SK-N-SH (cell line): ENCODE results near the gene TNFSF13. TPM values are rescaled to one million over a fixed set of nuclear protein-coding genes. Genes with fewer than 3 reads are reported as not detected.

Experiments used
- CTCF ChIA-PET: fragments of 300-600, 350-600 bp; formaldehyde crosslinking; extraction: SDS; loops from one replicate; lab custom pipeline; 2021; lab: Yijun Ruan, JAX
- POLR2A ChIA-PET: fragments of 350-600 bp; sonication (Branson Sonifier 250); formaldehyde crosslinking; extraction: SDS; loops from one replicate; lab custom pipeline; 2020; ENCODE audit warnings: antibody characterized with exemption, inconsistent platforms; lab: Yijun Ruan, JAX
- DNase-seq: peaks from one replicate; pipeline ENCODE4 v3.0.0; 2012
- H2AFZ ChIP-seq: fragments of 200-600 bp; sonication (generic); 2 replicates; pipeline ENCODE4 v1.8.1; 2016; ENCODE audit warnings: antibody characterized with exemption, mild to moderate bottlenecking, low read depth
- H3F3A ChIP-seq: fragments of 200-600 bp; sonication (generic); replicated peaks from 2 replicates; pipeline ENCODE3; 2016; ENCODE audit warnings: antibody characterized with exemption, mild to moderate bottlenecking; ENCODE audit not compliant: insufficient read depth
- H3K27ac ChIP-seq, 2 experiments: fragments of 200-500 bp in 1 of 2; fragments of 200-600 bp in 1 of 2; sonication (Bioruptor generic) in 1 of 2; sonication (generic), shearing (Covaris generic) in 1 of 2; 2 replicates each; pipeline versions ENCODE4 v1.5.1 to v1.6.1; 2014 to 2016; ENCODE audit warnings: low read depth in 2 of 2, inconsistent platforms in 1 of 2, low read length in 1 of 2, mild to moderate bottlenecking in 1 of 2, mixed read lengths in 1 of 2
- H3K27me3 ChIP-seq: fragments of 200-600 bp; sonication (generic), shearing (Covaris generic); 2 replicates; pipeline ENCODE4 v1.6.1; 2016; ENCODE audit warnings: mixed run types; ENCODE audit not compliant: insufficient read depth
- H3K36me3 ChIP-seq, 2 experiments: fragments of 200-500 bp in 1 of 2; fragments of 200-600 bp in 1 of 2; sonication (Bioruptor generic) in 1 of 2; sonication (generic) in 1 of 2; replicated peaks in 1 of 2; 2 replicates each; pipeline versions ENCODE3 to v1.5.1; 2014 to 2016; ENCODE audit warnings: low read length in 1 of 2, mild to moderate bottlenecking in 1 of 2; ENCODE audit not compliant: insufficient read depth in 2 of 2, control insufficient read depth in 1 of 2
- H3K4me1 ChIP-seq, 2 experiments: fragments of 200-500 bp in 1 of 2; fragments of 200-600 bp in 1 of 2; sonication (Bioruptor generic) in 1 of 2; sonication (generic), shearing (Covaris generic) in 1 of 2; 2 replicates each; pipeline versions ENCODE4 v1.5.1 to v1.6.1; 2014 to 2016; ENCODE audit warnings: low read depth in 1 of 2, low read length in 1 of 2, mixed run types in 1 of 2; ENCODE audit not compliant: insufficient read depth in 2 of 2, control insufficient read depth in 1 of 2
- H3K4me2 ChIP-seq: fragments of 200-600 bp; sonication (generic), shearing (Covaris generic); 2 replicates; pipeline ENCODE4 v1.6.1; 2017; ENCODE audit warnings: mixed run types
- H3K4me3 ChIP-seq, 2 experiments: fragments of 200-500 bp in 1 of 2; fragments of 200-600 bp in 1 of 2; sonication (Bioruptor generic) in 1 of 2; sonication (generic), shearing (Covaris generic) in 1 of 2; 2 replicates each; pipeline versions ENCODE4 v1.5.1 to v1.8.1; 2014 to 2016; ENCODE audit warnings: low read depth in 2 of 2, inconsistent platforms in 1 of 2, low read length in 1 of 2, mild to moderate bottlenecking in 1 of 2, mixed read lengths in 1 of 2, moderate library complexity in 1 of 2
- H3K79me2 ChIP-seq: fragments of 200-600 bp; sonication (generic); 2 replicates; pipeline ENCODE4 v1.8.1; 2017; ENCODE audit warnings: mild to moderate bottlenecking; ENCODE audit not compliant: insufficient read depth
- H3K9ac ChIP-seq: fragments of 200-600 bp; sonication (generic); 2 replicates; pipeline ENCODE4 v1.6.1; 2017; ENCODE audit warnings: mixed run types
- H3K9me2 ChIP-seq: fragments of 200-600 bp; sonication (generic); 2 replicates; pipeline ENCODE4 v1.6.1; 2017; ENCODE audit warnings: mixed run types
- H3K9me3 ChIP-seq: fragments of 200-600 bp; sonication (generic); 2 replicates; pipeline ENCODE4 v1.6.1; 2017; ENCODE audit warnings: mixed run types, mild to moderate bottlenecking, moderate library complexity
- H4K20me1 ChIP-seq: fragments of 200-600 bp; sonication (generic); 2 replicates; pipeline ENCODE4 v1.6.1; 2017; ENCODE audit warnings: mild to moderate bottlenecking, mixed run types; ENCODE audit not compliant: insufficient read depth
- CTCF ChIP-seq: fragments of 200-600 bp; sonication (generic); IDR thresholded peaks from 2 replicates; pipeline ENCODE4 v1.6.1; 2017; ENCODE audit warnings: antibody characterized with exemption, mild to moderate bottlenecking, moderate library complexity
- EP300 ChIP-seq, 2 experiments: IDR thresholded peaks; 2 replicates each; pipeline versions ENCODE4 v1.4.0 to v1.6.1; 2012; ENCODE audit warnings: borderline replicate concordance in 1 of 2, low read depth in 1 of 2, low read length in 1 of 2
- FOXM1 ChIP-seq: IDR thresholded peaks from 2 replicates; pipeline ENCODE4 v1.4.0; 2012; ENCODE audit warnings: low read depth, mild to moderate bottlenecking
- GABPA ChIP-seq: IDR thresholded peaks from 2 replicates; pipeline ENCODE4 v1.4.0; 2012; ENCODE audit warnings: low read depth, mild to moderate bottlenecking
- MAX ChIP-seq: IDR thresholded peaks from 2 replicates; pipeline ENCODE4 v1.4.0; 2012; ENCODE audit warnings: low read depth
- NFIC ChIP-seq: IDR thresholded peaks from 2 replicates; pipeline ENCODE4 v1.4.0; 2012; ENCODE audit warnings: borderline replicate concordance
- POLR2AphosphoS5 ChIP-seq: IDR thresholded peaks from 2 replicates; pipeline ENCODE4 v1.6.1; 2012; ENCODE audit warnings: low read depth, low read length
- RFX5 ChIP-seq: IDR thresholded peaks from 2 replicates; pipeline ENCODE4 v1.6.1; 2012; ENCODE audit warnings: mild to moderate bottlenecking, improper control_type of control experiment, low read length
- SIN3A ChIP-seq: IDR thresholded peaks from 2 replicates; pipeline ENCODE4 v1.6.1; 2012; ENCODE audit warnings: low read depth, mild to moderate bottlenecking, low read length, moderate library complexity, borderline replicate concordance
- SMC3 ChIP-seq: IDR thresholded peaks from 2 replicates; pipeline ENCODE4 v1.6.1; 2012; ENCODE audit warnings: low read depth, low read length, improper control_type of control experiment
- TAF1 ChIP-seq: IDR thresholded peaks from 2 replicates; pipeline ENCODE4 v1.6.1; 2012; ENCODE audit warnings: low read depth, mild to moderate bottlenecking, low read length, moderate library complexity, borderline replicate concordance
- TCF12 ChIP-seq: IDR thresholded peaks from 2 replicates; pipeline ENCODE4 v1.4.0; 2012
- USF2 ChIP-seq: fragments of 150-350 bp; IDR thresholded peaks from 2 replicates; pipeline ENCODE4 v1.6.1; 2017; ENCODE audit warnings: antibody characterized with exemption, low read length, low read depth, borderline replicate concordance
- ZBTB33 ChIP-seq: IDR thresholded peaks from 2 replicates; pipeline ENCODE4 v1.4.0; 2012; ENCODE audit warnings: low read depth, borderline replicate concordance
- WGBS: methylation state at CpG from one replicate; pipeline ENCODE4 v1.1.6; 2017; ENCODE audit warnings: low lambda C conversion rate; 5-methylcytosine and 5-hydroxymethylcytosine counted together
- polyA plus RNA-seq, 3 experiments: library from polyadenylated mRNA; depleted of rRNA; stranded (reverse); fragments of >200 nt; gene quantifications; 2 replicates each; pipeline ENCODE4 v1.2.3, GENCODE V29; 2012

Gene TNFSF13
- polyA plus RNA-seq, 1 of the 3 experiments (the other 2 are of a cell fraction): 2.1 TPM

- H3K4me1 ChIP-seq: peaks cover 1 to 18% of the 10 kb centered on the region in 2 experiments
- H3K27ac ChIP-seq: no peak overlapping the region
- H2AFZ ChIP-seq: no peak overlapping the region
- H3K36me3 ChIP-seq: peaks cover 56 to 58% of the 10 kb centered on the region in 2 experiments
- no peaks in the 10 kb centered on the region for H3K9me2 ChIP-seq
- WGBS: 88% methylated on average over 5 of the region's 5 CpGs
- H4K20me1 ChIP-seq: peaks cover 15% of the 10 kb centered on the region
- no peak overlapping the region for H3K9ac ChIP-seq
- POLR2A ChIA-PET: no interaction called here
- H3K9me3 ChIP-seq: no peaks in the 10 kb centered on the region
- no peaks in the 10 kb centered on the region for H3K27me3 ChIP-seq
- DNase-seq: no peak
- CTCF ChIA-PET: interaction anchor here (0.9 to 5.9 kb wide), 3 partner anchors 9 to 55 kb away, joined by 5 to 40 read pairs (median 5); partner anchors contain the start of gene SENP3
- no peak overlapping the region for H3K4me3 ChIP-seq
- TF ChIP-seq TAF1 (no peak), SMC3 (no peak), CTCF (no peak), TCF12 (no peak)
- no peak overlapping the region for H3K4me2 ChIP-seq
- H3F3A ChIP-seq: peaks cover 35% of the 10 kb centered on the region
- H3K79me2 ChIP-seq: peaks cover 68% of the 10 kb centered on the region
Observed at GRCh38 chr17:7569571-7569970, 11.0 kb downstream of the TNFSF13 start.

- TF ChIP-seq SIN3A (no peak), EP300 (IDR thresholded peaks at IDR 0.05; ENCODE audit: borderline replicate concordance in 1 of 2, low read depth in 1 of 2, low read length in 1 of 2) (no peak), POLR2AphosphoS5 (no peak), USF2 (no peak), NFIC (no peak), MAX (no peak), ZBTB33 (no peak), GABPA (no peak), CTCF (no peak), FOXM1 (no peak), RFX5 (no peak)
Observed at GRCh38 chr17:7570351-7570750, 11.8 kb downstream of the TNFSF13 start.

More at GRCh38 chr17:7570351-7570750, 11.8 kb downstream of the TNFSF13 start:
- H3K4me2 ChIP-seq: no peak overlapping the region
- H3K4me3 ChIP-seq: no peak overlapping the region
- no peak overlapping the region for H2AFZ ChIP-seq
- ChIA-PET CTCF (interaction anchor here (1.4 to 5.9 kb wide), 2 partner anchors 9 to 54 kb away, joined by 5 to 40 read pairs; partner anchors contain the start of gene SENP3), POLR2A (no interaction called here)
- peaks cover 9 to 26% of the 10 kb centered on the region in 2 experiments for H3K4me1 ChIP-seq
- no peak for DNase-seq
- H4K20me1 ChIP-seq: peaks cover 23% of the 10 kb centered on the region
- H3K27ac ChIP-seq: no peak overlapping the region
- H3F3A ChIP-seq: peaks cover 42% of the 10 kb centered on the region
- peaks cover 56 to 58% of the 10 kb centered on the region in 2 experiments for H3K36me3 ChIP-seq
- peaks cover 68% of the 10 kb centered on the region for H3K79me2 ChIP-seq
- no peaks in the 10 kb centered on the region for H3K27me3 ChIP-seq
- H3K9ac ChIP-seq: no peak overlapping the region
- H3K9me3 ChIP-seq: no peaks in the 10 kb centered on the region
- WGBS: 93% methylated on average over 10 of the region's 10 CpGs
- H3K9me2 ChIP-seq: no peaks in the 10 kb centered on the region
